Bronchial epithelial cell (primary cell): ENCODE results near the gene KRT78. TPM values are rescaled to one million over a fixed set of nuclear protein-coding genes. Genes with fewer than 3 reads are reported as not detected.
A peak's percentile ranks its signal among the peaks of the same experiment; 100 is the strongest.
"Not testable (repeated sequence)": the region's sequence is repeated elsewhere in the genome, so short reads cannot be mapped to it uniquely, and the experiment has no call there.

Experiments used
- DNase-seq: peaks from one replicate; pipeline ENCODE4 v3.0.0-alpha.2; 2010; ENCODE audit warnings: low read depth
- FAIRE-seq: peaks from 2 replicates; lab custom pipeline; 2011; peaks lifted over from hg19 to GRCh38; lab: Jason Lieb, UNC
- H3K27me3 ChIP-seq: 2 replicates; pipeline ENCODE4 v1.5.1; 2011; ENCODE audit warnings: low read length; ENCODE audit not compliant: control insufficient read depth, insufficient read depth
- H3K36me3 ChIP-seq: 2 replicates; pipeline ENCODE4 v1.5.1; 2011; ENCODE audit warnings: low read length; ENCODE audit not compliant: control insufficient read depth, insufficient read depth
- H3K4me3 ChIP-seq: 2 replicates; pipeline ENCODE4 v1.5.1; 2011; ENCODE audit warnings: mild to moderate bottlenecking, low read depth, low read length, control low read depth
- total RNA-seq: library from RNA; depleted of rRNA; stranded (reverse); fragments of >200 nt; gene quantifications from 2 replicates; pipeline ENCODE4 v1.2.1, GENCODE V29; 2014
- TF ChIP-seq, protein P1 (sequence below): IDR thresholded peaks from 2 replicates; pipeline ENCODE4 v1.5.1; 2011; ENCODE audit warnings: mild to moderate bottlenecking, moderate library complexity, low read length, control low read depth, inconsistent platforms; ENCODE audit not compliant: insufficient read depth, severe bottlenecking

KRT78 gene
- total RNA-seq, 1 donor from 2014 or later: 5.3 TPM

DNA sequence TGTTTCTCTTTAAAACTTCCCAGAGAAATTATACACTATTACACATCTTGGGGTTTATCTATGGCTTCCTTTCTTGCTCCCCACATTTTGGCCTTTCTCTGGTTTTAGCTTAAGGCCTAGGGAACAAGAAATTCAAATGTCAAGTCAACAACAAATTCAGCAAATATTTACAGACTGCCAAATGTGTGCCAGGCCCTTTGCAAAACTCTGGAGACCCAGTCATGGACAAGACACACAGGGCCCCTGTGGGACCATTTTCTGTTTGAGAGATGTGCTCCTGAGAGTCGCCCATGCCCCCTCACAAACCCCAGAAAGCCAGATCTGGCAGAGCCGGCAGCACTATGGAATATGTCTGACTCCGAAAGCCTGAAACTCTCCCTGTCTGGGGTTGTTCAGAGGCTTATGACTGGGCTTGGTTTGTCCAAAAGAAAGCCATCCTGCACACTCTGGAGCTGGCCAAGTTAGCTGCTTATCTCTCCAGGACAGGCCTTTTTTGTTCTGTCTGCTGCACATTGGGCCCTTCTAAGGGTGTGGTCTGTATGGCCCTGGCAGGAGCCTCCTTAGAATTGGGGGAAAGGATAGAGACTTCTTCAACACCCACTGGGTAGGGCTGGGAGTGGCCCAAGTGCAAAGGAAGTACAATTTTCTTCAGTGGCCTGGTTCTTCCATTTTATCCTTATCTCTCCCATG, 51.8 kb downstream of the KRT78 start:
- TF ChIP-seq, protein P1, sequence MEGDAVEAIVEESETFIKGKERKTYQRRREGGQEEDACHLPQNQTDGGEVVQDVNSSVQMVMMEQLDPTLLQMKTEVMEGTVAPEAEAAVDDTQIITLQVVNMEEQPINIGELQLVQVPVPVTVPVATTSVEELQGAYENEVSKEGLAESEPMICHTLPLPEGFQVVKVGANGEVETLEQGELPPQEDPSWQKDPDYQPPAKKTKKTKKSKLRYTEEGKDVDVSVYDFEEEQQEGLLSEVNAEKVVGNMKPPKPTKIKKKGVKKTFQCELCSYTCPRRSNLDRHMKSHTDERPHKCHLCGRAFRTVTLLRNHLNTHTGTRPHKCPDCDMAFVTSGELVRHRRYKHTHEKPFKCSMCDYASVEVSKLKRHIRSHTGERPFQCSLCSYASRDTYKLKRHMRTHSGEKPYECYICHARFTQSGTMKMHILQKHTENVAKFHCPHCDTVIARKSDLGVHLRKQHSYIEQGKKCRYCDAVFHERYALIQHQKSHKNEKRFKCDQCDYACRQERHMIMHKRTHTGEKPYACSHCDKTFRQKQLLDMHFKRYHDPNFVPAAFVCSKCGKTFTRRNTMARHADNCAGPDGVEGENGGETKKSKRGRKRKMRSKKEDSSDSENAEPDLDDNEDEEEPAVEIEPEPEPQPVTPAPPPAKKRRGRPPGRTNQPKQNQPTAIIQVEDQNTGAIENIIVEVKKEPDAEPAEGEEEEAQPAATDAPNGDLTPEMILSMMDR: no peak
- peaks cover 1% of the 10 kb centered on the region for H3K27me3 ChIP-seq
- no peak overlapping the region for H3K4me3 ChIP-seq
- H3K36me3 ChIP-seq: no peaks in the 10 kb centered on the region
- FAIRE-seq (no peak), DNase-seq (no peak)

DNA sequence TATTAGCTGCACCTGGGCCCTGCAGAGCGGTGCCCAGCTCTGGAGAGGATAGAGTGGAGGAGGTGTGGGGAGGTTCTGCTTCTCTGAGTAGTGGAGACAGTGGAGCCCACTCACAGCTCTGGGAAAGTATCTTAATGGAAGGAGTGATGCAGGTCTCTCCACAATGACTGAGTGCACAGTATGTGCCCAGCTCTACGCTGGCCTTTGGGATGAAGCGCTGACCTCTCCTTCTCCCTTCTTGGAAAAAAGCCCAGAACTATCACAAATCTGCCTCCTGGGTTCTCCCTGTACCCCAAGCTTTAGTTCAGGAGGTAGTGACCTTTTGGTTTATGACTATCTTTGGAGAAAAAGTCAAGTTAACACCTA, 52.4 kb downstream of the KRT78 start:
- DNase-seq: no peak
- peaks cover 1% of the 10 kb centered on the region for H3K27me3 ChIP-seq
- no peaks in the 10 kb centered on the region for H3K36me3 ChIP-seq
- H3K4me3 ChIP-seq: no peak overlapping the region
- FAIRE-seq: no peak
- TF ChIP-seq, protein P1: no peak

DNA sequence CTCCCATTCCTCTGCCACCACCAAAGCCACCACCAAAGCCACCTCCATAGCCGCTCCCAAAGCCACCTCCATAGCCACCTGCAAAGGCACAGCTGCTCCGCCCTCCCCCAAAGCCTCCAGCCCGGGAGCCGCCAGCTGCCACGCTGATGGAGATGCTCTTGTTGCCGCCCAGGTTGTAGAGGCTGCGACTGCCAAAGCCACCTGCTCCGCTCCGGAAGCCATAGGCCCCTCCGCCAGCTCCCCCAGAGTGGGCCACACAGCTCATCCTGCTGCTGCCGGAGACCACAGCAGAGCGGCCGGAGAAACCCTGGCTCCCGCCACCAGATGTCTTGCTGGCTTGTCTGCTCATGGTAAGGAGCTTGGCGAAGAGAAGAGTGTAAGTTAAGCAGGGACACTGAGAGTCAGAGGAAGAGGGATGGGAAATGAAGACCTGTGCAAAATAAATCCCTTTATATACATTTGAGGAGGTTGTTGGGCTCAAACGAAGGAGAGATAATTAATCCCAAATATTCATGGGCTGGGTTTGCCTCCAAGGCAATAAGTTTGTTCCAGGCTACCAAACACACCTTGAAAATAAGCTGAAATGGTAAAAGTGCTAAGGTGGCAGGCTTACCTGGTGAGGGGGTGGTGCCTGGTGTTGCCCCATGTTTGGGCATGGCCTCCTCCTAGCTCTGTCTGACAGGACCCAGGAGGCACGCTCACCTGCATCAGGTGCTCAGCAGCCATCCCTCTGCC, 52.9 kb downstream of the KRT78 start, which contains the start of gene KRT3:
KRT3 (minus strand) TSS at position 424 of the 735 bp plus-strand sequence; CDS start at position 349, 75 bp downstream.
- H3K36me3 ChIP-seq: no peaks in the 10 kb centered on the region
- peaks cover 3% of the 10 kb centered on the region for H3K27me3 ChIP-seq
- TF ChIP-seq, protein P1: no peak
- FAIRE-seq (no peak), DNase-seq (no peak)
- no peak within 1 kb of the TSS for H3K4me3 ChIP-seq

DNA sequence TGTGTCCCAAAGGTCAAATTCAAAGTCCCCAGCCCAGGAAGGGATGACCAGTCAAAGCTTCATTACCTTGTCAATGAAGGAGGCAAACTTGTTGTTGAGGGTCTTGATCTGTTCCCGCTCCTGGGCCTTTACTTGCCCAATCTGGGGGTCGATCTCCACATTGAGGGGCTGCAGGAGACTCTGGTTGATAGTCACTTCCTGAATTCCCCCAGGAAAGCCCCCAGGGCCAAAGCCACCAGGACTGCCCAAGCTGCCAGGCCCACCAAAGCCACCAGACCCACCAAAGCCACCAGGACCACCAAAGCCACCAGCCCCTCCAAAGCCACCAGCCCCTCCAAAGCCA, 53.5 kb downstream of the KRT78 start:
- not testable (repeated sequence) for DNase-seq, H3K36me3 ChIP-seq, FAIRE-seq, H3K27me3 ChIP-seq, H3K4me3 ChIP-seq

DNA sequence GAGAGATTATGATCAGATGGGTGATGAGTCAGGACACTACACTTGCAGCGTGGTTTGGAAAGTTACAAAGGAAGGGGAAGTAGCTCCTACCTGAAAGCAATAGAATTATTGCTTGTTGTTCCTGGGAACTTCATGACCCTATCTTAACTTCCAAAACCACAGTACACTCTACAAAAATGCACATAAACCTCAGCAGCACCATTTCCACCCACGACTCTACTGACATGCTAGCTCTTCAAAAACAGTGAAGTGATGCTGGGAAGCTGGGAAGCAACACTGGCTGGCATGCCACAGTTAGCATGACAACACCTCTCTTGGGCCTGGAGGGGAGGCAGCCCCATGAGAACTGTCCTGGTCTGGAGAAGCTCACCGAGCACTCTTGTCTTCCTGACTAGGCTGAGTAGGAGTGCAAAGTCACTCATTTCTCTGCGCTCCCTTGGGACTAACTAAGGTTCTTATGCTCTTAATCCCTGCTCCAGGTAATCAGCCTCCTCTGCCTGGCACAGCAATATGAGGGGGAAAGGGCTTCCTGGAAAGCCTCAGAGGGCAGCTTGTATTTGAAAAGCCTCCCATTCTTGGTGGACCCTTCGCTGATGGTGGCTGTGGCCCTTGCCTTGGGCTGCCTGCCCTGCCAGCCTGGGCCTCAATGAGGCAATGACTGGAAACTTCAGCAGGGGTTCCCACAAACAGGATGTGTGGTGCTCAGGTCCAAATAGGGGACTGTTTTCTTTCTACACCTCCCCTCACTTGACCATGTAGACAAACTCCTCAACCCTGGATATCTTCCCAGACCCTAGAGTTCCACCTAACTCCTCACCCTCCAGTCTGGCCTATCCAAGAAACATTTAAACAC, 54.1 kb downstream of the KRT78 start:
- TF ChIP-seq, protein P1: no peak
- DNase-seq (peak; percentile 14), FAIRE-seq (peak; percentile 68)
- Histone ChIP-seq H3K27me3 (peaks cover 4% of the 10 kb centered on the region), H3K4me3 (no peak overlapping the region), H3K36me3 (no peaks in the 10 kb centered on the region)
